Sigmoid colon (tissue), 7 donors: ENCODE data around the gene UBR2. TPM values are rescaled to one million over a fixed set of nuclear protein-coding genes. Genes with fewer than 3 reads are reported as not detected.

Experiments
- DNase-seq: peaks from one replicate; pipeline ENCODE4 v3.0.0-alpha.2; 2019
- H3K27ac ChIP-seq, 4 donors: fragments of 200-600 bp; sonication (generic); one replicate each; pipeline ENCODE4 v1.5.1; 2016 to 2019; ENCODE audit warnings: mild to moderate bottlenecking in 1 of 4
- H3K27me3 ChIP-seq, 3 donors: fragments of 200-600 bp; sonication (generic); one replicate each; pipeline ENCODE4 v1.5.1; 2019; ENCODE audit warnings: mild to moderate bottlenecking in 1 of 3
- H3K36me3 ChIP-seq, 4 donors: fragments of 200-600 bp; sonication (generic); one replicate each; pipeline ENCODE4 v1.5.1; 2016 to 2019
- H3K4me1 ChIP-seq, 4 donors: fragments of 200-600 bp; sonication (generic); one replicate each; pipeline ENCODE4 v1.5.1; 2017 to 2019
- H3K4me3 ChIP-seq, 4 donors: fragments of 200-600 bp; sonication (generic); one replicate each; pipeline ENCODE4 v1.5.1; 2017 to 2019; ENCODE audit warnings: mild to moderate bottlenecking in 2 of 4, moderate library complexity in 1 of 4
- H3K9me3 ChIP-seq, 4 donors: fragments of 200-600 bp in 3 of 4; sonication (generic) in 3 of 4; one replicate each; pipeline versions ENCODE4 v1.5.1 to v1.6.1; 2013 to 2019
- EP300 ChIP-seq, 4 donors: sonication (generic); formaldehyde crosslinking; IDR thresholded peaks; one replicate each; pipeline ENCODE4 v1.6.1; 2017; ENCODE audit warnings: antibody characterized with exemption in 4 of 4
- POLR2A ChIP-seq, 2 donors: fragments of 450-650 bp; IDR thresholded peaks; one replicate each; pipeline ENCODE4 v1.6.1; 2016; ENCODE audit warnings: antibody characterized with exemption in 2 of 2, mild to moderate bottlenecking in 2 of 2, moderate library complexity in 2 of 2
- POLR2AphosphoS5 ChIP-seq, 4 donors: sonication (generic); formaldehyde crosslinking; IDR thresholded peaks; one replicate each; pipeline ENCODE4 v1.6.1; 2017; ENCODE audit warnings: antibody characterized with exemption in 4 of 4
- WGBS, 2 donors: extraction: QIAGEN DNeasy Blood & Tissue Kit; methylation state at CpG; one replicate each; pipeline ENCODE4 v1.1.7; 2013; 5-methylcytosine and 5-hydroxymethylcytosine counted together
- intact Hi-C: fragments of 100-400 bp; cut with DNase I; formaldehyde crosslinking; loops from one replicate; pipeline ENCODE4 v1.15.1; 2023
- polyA plus RNA-seq, 3 donors: library from polyadenylated mRNA; stranded (reverse); fragments of 200-250 nt; gene quantifications; one replicate each; pipeline ENCODE4 v1.2.3, GENCODE V29; 2013
- total RNA-seq, 4 donors: library from RNA; depleted of rRNA; stranded (reverse); fragments of >200 nt; gene quantifications; one replicate each; pipeline ENCODE4 v1.1.0, GENCODE V29; 2016
- TF ChIP-seq, protein P1 (sequence below), 4 experiments: fragments of 450-650 bp in 3 of 4; fragments of 200-600 bp in 1 of 4; IDR thresholded peaks; one replicate each; pipeline ENCODE4 v1.5.1; 2016 to 2019; ENCODE audit warnings: antibody characterized with exemption in 4 of 4, mild to moderate bottlenecking in 3 of 4, moderate library complexity in 2 of 4
- donor health status: healthy with polysubstance abuse.
- donor health status: Bipolar disorder and iron deficiency.
- donor health status: healthy.

The UBR2 gene
- total and polyA plus RNA-seq, 7 donors = 6.6 to 34.3 (median 30.4) TPM

DNA sequence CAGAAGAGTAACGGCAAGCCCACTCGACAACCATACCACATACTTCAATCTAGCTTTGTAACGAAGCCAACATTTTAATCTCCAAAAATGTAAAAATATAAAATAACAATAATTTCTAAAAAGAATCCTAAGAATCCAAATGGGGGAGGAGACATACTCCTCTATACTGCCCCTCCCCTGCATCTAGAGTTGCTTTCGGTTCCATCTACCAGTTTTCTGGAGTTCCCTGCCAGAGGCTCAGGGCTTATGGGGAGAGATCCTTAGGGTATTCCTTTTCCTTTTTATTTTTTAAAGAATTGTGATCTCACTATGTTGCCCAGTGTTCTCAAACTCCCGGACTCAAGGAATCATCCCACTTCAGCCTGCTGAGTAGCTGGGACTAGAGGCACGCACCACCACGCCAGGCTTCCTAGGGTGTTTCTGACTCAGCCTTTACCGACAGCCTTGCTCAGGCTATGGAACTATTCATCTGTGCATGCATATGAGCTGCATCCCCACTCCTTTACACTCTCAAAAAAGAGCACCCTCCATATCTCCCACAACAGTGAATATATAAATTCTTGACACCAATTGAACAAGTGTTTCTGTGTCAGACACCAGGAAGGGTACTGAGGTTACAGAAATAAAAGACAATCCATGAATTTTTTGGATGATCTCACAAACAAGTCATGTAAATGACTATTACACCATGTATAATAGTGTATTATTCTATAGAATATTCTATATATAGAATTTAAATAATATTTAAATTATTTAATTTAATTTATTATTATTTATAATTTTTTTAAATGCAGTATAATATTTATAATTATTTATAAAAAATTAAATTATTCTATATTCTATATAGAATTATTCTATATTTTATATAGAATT lies 40.7 kb upstream of the UBR2 start:
- intact Hi-C loops = no loop called here

GRCh38 chr6:42525206-42525605 lies 38.6 kb upstream of the UBR2 start:
- Histone ChIP-seq H3K36me3 (no peaks in the 10 kb centered on the region), H3K4me1 (no peaks in the 10 kb centered on the region), H3K27ac (no peak overlapping the region), H3K9me3 (no peaks in the 10 kb centered on the region), H3K27me3 (no peaks in the 10 kb centered on the region), H3K4me3 (no peak overlapping the region)
- 22 to 63% methylated on average over 4 of the region's 4 CpGs for WGBS, 2 donors
- no peak for DNase-seq
- TF ChIP-seq POLR2A (IDR thresholded peaks at IDR 0.05) (no peak), POLR2AphosphoS5 (IDR thresholded peaks at IDR 0.05) (no peak), EP300 (IDR thresholded peaks at IDR 0.05) (no peak)
- TF ChIP-seq, protein P1, sequence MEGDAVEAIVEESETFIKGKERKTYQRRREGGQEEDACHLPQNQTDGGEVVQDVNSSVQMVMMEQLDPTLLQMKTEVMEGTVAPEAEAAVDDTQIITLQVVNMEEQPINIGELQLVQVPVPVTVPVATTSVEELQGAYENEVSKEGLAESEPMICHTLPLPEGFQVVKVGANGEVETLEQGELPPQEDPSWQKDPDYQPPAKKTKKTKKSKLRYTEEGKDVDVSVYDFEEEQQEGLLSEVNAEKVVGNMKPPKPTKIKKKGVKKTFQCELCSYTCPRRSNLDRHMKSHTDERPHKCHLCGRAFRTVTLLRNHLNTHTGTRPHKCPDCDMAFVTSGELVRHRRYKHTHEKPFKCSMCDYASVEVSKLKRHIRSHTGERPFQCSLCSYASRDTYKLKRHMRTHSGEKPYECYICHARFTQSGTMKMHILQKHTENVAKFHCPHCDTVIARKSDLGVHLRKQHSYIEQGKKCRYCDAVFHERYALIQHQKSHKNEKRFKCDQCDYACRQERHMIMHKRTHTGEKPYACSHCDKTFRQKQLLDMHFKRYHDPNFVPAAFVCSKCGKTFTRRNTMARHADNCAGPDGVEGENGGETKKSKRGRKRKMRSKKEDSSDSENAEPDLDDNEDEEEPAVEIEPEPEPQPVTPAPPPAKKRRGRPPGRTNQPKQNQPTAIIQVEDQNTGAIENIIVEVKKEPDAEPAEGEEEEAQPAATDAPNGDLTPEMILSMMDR (IDR thresholded peaks at IDR 0.05) = no peak
- intact Hi-C loops = no loop called here

More for the DNA sequence above, 40.7 kb upstream of the UBR2 start:
- H3K9me3 ChIP-seq = no peaks in the 10 kb centered on the region
- no peaks in the 10 kb centered on the region for H3K36me3 ChIP-seq
- no peaks in the 10 kb centered on the region for H3K4me1 ChIP-seq
- DNase-seq = no peak
- TF ChIP-seq POLR2AphosphoS5 (IDR thresholded peaks at IDR 0.05) = no peak
- TF ChIP-seq, protein P1 (IDR thresholded peaks at IDR 0.05) = no peak
- TF ChIP-seq EP300 (IDR thresholded peaks at IDR 0.05) = no peak
- TF ChIP-seq POLR2A (IDR thresholded peaks at IDR 0.05) = no peak
- no peak overlapping the region for H3K27ac ChIP-seq
- H3K27me3 ChIP-seq = no peaks in the 10 kb centered on the region
- 93 to 94% methylated on average over 8 of the region's 8 CpGs for WGBS, 2 donors
- no peak overlapping the region for H3K4me3 ChIP-seq

DNA sequence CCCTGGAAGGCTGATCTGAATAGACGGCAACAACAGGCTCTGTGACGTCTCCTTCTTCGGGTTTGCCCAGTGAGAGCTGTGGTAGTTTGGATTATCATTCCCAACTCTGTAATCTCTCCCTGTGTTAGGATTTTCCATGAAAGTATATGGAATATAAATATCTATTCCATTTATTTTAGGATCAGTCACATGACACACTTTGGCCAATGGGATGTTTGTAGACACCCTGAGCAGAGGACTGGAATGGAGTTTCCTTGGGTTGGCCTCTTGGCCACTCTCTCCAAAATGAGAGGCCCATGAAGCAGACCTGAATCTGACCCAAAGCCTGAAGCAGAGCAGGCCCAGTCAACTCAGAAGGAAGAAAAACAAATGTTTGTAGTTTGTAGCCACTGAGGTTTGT lies 37.2 kb upstream of the UBR2 start:
- WGBS, 2 donors = 95 to 99% methylated on average over 3 of the region's 3 CpGs

DNA sequence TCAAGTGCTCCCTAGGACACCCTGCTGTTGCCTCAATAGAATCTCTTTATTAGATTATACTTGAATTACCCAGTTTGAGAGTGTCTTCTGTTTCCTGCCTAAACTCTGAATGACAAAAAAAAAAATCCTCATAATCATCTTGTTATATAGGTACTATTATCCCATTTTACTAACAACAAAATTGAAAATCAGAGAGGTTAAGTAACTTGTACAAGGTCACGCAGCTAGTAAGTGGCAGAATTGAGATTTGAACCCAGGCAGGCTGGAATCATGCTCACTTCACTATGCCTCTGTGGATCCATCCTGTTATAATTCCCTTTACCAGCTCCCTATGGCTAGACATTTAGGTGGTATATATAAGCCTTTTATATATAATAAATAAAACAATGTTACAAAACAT lies 36.6 kb upstream of the UBR2 start:
- no peak for TF ChIP-seq POLR2A (IDR thresholded peaks at IDR 0.05)
- no peak for TF ChIP-seq EP300 (IDR thresholded peaks at IDR 0.05)
- TF ChIP-seq, protein P1 (IDR thresholded peaks at IDR 0.05) = no peak
- TF ChIP-seq POLR2AphosphoS5 (IDR thresholded peaks at IDR 0.05) = no peak
- no peaks in the 10 kb centered on the region for H3K9me3 ChIP-seq
- 96 to 100% methylated on average over 1 of the region's 1 CpG for WGBS, 2 donors
- H3K27me3 ChIP-seq = no peaks in the 10 kb centered on the region
- DNase-seq = no peak
- H3K36me3 ChIP-seq = no peaks in the 10 kb centered on the region
- H3K27ac ChIP-seq = no peak overlapping the region
- no peak overlapping the region for H3K4me3 ChIP-seq
- no peaks in the 10 kb centered on the region for H3K4me1 ChIP-seq
- intact Hi-C loops = no loop called here

More for the DNA sequence above, 37.2 kb upstream of the UBR2 start:
- Histone ChIP-seq H3K27ac (no peak overlapping the region), H3K36me3 (no peaks in the 10 kb centered on the region), H3K4me1 (no peaks in the 10 kb centered on the region), H3K27me3 (no peaks in the 10 kb centered on the region), H3K4me3 (no peak overlapping the region), H3K9me3 (no peaks in the 10 kb centered on the region)
- DNase-seq = no peak
- TF ChIP-seq POLR2AphosphoS5 (IDR thresholded peaks at IDR 0.05) (no peak), EP300 (IDR thresholded peaks at IDR 0.05) (no peak), POLR2A (IDR thresholded peaks at IDR 0.05) (no peak)
- TF ChIP-seq, protein P1 (IDR thresholded peaks at IDR 0.05) = no peak
- intact Hi-C loops = no loop called here
